T-helper 2 cell treated with Interferon-gamma antibody and Interleukin-4, amounts not matched to agents 100 ng/mL and 5 ng/mL, for 36 hours (primary cell): ENCODE measurements around the gene ACAP1. TPM values are rescaled to one million over a fixed set of nuclear protein-coding genes. Genes with fewer than 3 reads are reported as not detected.

Experiments used
- intact Hi-C: fragments of 100-400 bp; cut with micrococcal nuclease; formaldehyde crosslinking; loops from one replicate; pipeline ENCODE4 v1.15.1; 2023
- total RNA-seq: library from RNA; stranded (reverse); gene quantifications from 2 replicates; pipeline ENCODE4 v1.2.3, GENCODE V29; 2022

Gene ACAP1
- total RNA-seq, 1 donor from 2014 or later, result 590 TPM

GRCh38 chr17:7308625-7309433, 27.5 kb upstream of the ACAP1 start:
- intact Hi-C loops, result loop anchor here (1.0 to 5.0 kb wide), 3 partner anchors 20 to 263 kb away; partner anchors contain the start of genes KCTD11 and NEURL4

- intact Hi-C loops, result loop anchor here (1.0 to 5.0 kb wide), 3 partner anchors 20 to 263 kb away; partner anchors contain the start of genes KCTD11 and NEURL4
These were observed 26.7 kb upstream of the ACAP1 start for GRCh38 chr17:7309628-7310027.

- intact Hi-C loops, result no loop called here
These were observed 25.1 kb upstream of the ACAP1 start for GRCh38 chr17:7311110-7311705.

GRCh38 chr17:7312432-7313087, 23.8 kb upstream of the ACAP1 start:
- intact Hi-C loops, result no loop called here

- intact Hi-C loops, result no loop called here
These were observed 23.0 kb upstream of the ACAP1 start for GRCh38 chr17:7313088-7313889.

- intact Hi-C loops, result loop anchor here (2.0 kb wide), 1 partner anchor 15 kb away; the partner anchor contains the start of gene NEURL4
These were observed 22.2 kb upstream of the ACAP1 start for GRCh38 chr17:7313890-7314718.

GRCh38 chr17:7314719-7315569, 21.4 kb upstream of the ACAP1 start, which contains the start of gene GPS2:
GPS2 (minus strand) TSS chr17:7315360; CDS start chr17:7315052, 308 bp downstream.
- intact Hi-C loops, result loop anchor here (1.0 to 2.0 kb wide), 2 partner anchors 14 to 79 kb away; partner anchors contain the start of genes NEURL4 and PLSCR3

GRCh38 chr17:7315570-7316235, 20.6 kb upstream of the ACAP1 start:
- intact Hi-C loops, result loop anchor here (1.0 to 2.0 kb wide), 2 partner anchors 13 to 79 kb away; partner anchors contain the start of genes NEURL4 and PLSCR3

- intact Hi-C loops, result no loop called here
These were observed 19.0 kb upstream of the ACAP1 start for GRCh38 chr17:7317161-7317803.

GRCh38 chr17:7318121-7318860, 18.0 kb upstream of the ACAP1 start:
- intact Hi-C loops, result no loop called here

GRCh38 chr17:7321466-7321865, 14.9 kb upstream of the ACAP1 start:
- intact Hi-C loops, result no loop called here

GRCh38 chr17:7322520-7323194, 13.7 kb upstream of the ACAP1 start:
- intact Hi-C loops, result no loop called here

GRCh38 chr17:7323731-7324437, 12.4 kb upstream of the ACAP1 start:
- intact Hi-C loops, result no loop called here

- intact Hi-C loops, result no loop called here
These were observed 11.9 kb upstream of the ACAP1 start for GRCh38 chr17:7324438-7324779.

- intact Hi-C loops, result loop anchor here (5.0 kb wide), 1 partner anchor 112 kb away; the partner anchor contains the start of genes FGF11 and TMEM102
These were observed 11.2 kb upstream of the ACAP1 start for GRCh38 chr17:7325031-7325528.

GRCh38 chr17:7326186-7326585, 10.1 kb upstream of the ACAP1 start:
- intact Hi-C loops, result loop anchor here (5.0 kb wide), 1 partner anchor 111 kb away; the partner anchor contains the start of genes FGF11 and TMEM102
